Stomach (tissue), 9 donors: ENCODE results near the gene TM9SF2. TPM values are rescaled to one million over a fixed set of nuclear protein-coding genes. Genes with fewer than 3 reads are reported as not detected.

Experiments
- DNase-seq, 2 donors: peaks; one replicate each; pipeline versions ENCODE4 v3.0.0 to v3.0.0-alpha.2; 2013 to 2019
- H3K27ac ChIP-seq, 5 donors: fragments of 200-600 bp in 4 of 5; sonication (generic) in 4 of 5; one replicate each; pipeline ENCODE4 v1.5.1; 2013 to 2019; ENCODE audit warnings: mild to moderate bottlenecking in 1 of 5, moderate library complexity in 1 of 5
- H3K27me3 ChIP-seq, 3 donors: fragments of 200-600 bp; sonication (generic); one replicate each; pipeline ENCODE4 v1.5.1; 2017 to 2019; ENCODE audit warnings: mixed run types in 1 of 3
- H3K36me3 ChIP-seq, 4 donors: fragments of 200-600 bp; sonication (generic); 1 replicate in 3 of 4; 2 replicates in 1 of 4; pipeline ENCODE4 v1.5.1; 2016 to 2019
- H3K4me1 ChIP-seq, 4 donors: fragments of 200-600 bp; sonication (generic); one replicate each; pipeline ENCODE4 v1.5.1; 2016 to 2019
- H3K4me3 ChIP-seq, 4 donors: fragments of 200-600 bp; sonication (generic) in 3 of 4; one replicate each; pipeline ENCODE4 v1.5.1; 2016 to 2019; ENCODE audit warnings: mild to moderate bottlenecking in 1 of 4
- H3K9me3 ChIP-seq, 4 donors: fragments of 200-600 bp; sonication (generic); one replicate each; pipeline ENCODE4 v1.5.1; 2016 to 2019
- EP300 ChIP-seq: sonication (generic); formaldehyde crosslinking; IDR thresholded peaks from one replicate; pipeline ENCODE4 v1.6.1; 2017; ENCODE audit warnings: antibody characterized with exemption
- POLR2A ChIP-seq, 4 donors: fragments of 450-650 bp; IDR thresholded peaks; one replicate each; pipeline ENCODE4 v1.6.1; 2016; ENCODE audit warnings: antibody characterized with exemption in 4 of 4, control low read depth in 2 of 4, mild to moderate bottlenecking in 1 of 4, moderate library complexity in 1 of 4
- POLR2AphosphoS5 ChIP-seq, 3 donors: sonication (generic); formaldehyde crosslinking; IDR thresholded peaks; one replicate each; pipeline ENCODE4 v1.6.1; 2016; ENCODE audit warnings: antibody characterized with exemption in 3 of 3
- WGBS, 5 donors: extraction: QIAGEN DNeasy Blood & Tissue Kit in 3 of 5; methylation state at CpG; one replicate each; pipeline versions ENCODE4 v1.1.5 to v1.1.7; 2013 to 2018; 5-methylcytosine and 5-hydroxymethylcytosine counted together
- intact Hi-C: fragments of 100-400 bp; cut with DNase I; formaldehyde crosslinking; loops from one replicate; pipeline ENCODE4 v1.15.1; 2023; ENCODE audit warnings: low total_unique reads
- polyA plus RNA-seq, 3 donors: library from polyadenylated mRNA; stranded (reverse); fragments of 200-250 nt; gene quantifications; one replicate each; pipeline ENCODE4 v1.2.3, GENCODE V29; 2013
- total RNA-seq, 5 donors: library from RNA; depleted of rRNA; stranded (reverse); fragments of >200 nt; gene quantifications; one replicate each; pipeline versions ENCODE4 v1.1.0 to v1.2.3, GENCODE V29; 2014 to 2016
- TF ChIP-seq, protein P1 (sequence below), 7 experiments: fragments of 450-650 bp in 4 of 7; fragments of 200-600 bp in 3 of 7; sonication (generic) in 3 of 7; IDR thresholded peaks; one replicate each; pipeline ENCODE4 v1.5.1; 2016 to 2019; ENCODE audit warnings: antibody characterized with exemption in 7 of 7, control low read depth in 2 of 7, mild to moderate bottlenecking in 1 of 7
- donor health status: healthy with polysubstance abuse.
- donor health status: Bipolar disorder and iron deficiency.
- donor health status: healthy.

Gene TM9SF2
- total and polyA plus RNA-seq, 8 donors: 18.1 to 268 (median 36.0) TPM

DNA sequence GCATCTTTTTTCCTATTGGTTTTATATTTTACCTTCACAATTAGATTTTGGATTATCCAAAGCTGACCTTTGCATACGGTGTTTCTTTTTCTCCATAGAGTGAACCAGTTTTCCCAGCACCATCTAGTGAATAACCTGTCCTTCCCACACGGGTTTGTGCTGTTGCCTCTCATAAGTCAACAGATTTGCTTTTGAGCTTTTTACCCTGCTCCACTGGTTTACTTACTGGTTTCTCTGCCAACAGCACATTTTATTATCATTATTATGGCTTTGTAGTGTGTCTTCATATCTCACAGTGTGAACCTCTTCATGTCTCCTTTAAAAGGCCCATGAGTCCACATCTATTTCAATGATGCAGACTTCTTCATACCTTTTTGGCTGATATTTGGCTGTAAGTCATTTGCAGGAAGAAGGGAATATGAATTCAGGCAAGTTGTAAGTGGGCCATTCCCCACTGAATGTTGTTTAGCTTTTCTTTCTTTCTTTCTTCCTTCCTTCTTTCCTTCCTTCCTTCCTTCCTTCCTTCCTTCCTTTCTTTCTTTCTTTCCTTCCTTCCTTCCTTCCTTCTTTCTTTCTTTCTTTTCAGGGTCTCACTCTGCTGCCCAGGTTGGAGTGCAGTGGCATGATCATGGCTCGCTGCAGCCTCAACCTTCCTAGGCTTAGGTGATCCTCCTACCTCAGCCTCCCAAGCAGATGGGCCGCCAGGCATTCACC lies 86.8 kb downstream of the TM9SF2 start:
- DNase-seq: no peak
- no peak for TF ChIP-seq POLR2A (IDR thresholded peaks at IDR 0.05)
- TF ChIP-seq, protein P1, sequence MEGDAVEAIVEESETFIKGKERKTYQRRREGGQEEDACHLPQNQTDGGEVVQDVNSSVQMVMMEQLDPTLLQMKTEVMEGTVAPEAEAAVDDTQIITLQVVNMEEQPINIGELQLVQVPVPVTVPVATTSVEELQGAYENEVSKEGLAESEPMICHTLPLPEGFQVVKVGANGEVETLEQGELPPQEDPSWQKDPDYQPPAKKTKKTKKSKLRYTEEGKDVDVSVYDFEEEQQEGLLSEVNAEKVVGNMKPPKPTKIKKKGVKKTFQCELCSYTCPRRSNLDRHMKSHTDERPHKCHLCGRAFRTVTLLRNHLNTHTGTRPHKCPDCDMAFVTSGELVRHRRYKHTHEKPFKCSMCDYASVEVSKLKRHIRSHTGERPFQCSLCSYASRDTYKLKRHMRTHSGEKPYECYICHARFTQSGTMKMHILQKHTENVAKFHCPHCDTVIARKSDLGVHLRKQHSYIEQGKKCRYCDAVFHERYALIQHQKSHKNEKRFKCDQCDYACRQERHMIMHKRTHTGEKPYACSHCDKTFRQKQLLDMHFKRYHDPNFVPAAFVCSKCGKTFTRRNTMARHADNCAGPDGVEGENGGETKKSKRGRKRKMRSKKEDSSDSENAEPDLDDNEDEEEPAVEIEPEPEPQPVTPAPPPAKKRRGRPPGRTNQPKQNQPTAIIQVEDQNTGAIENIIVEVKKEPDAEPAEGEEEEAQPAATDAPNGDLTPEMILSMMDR (IDR thresholded peaks at IDR 0.05): no peak
- no peak for TF ChIP-seq EP300
- TF ChIP-seq POLR2AphosphoS5 (IDR thresholded peaks at IDR 0.05): no peak
- Histone ChIP-seq H3K9me3 (no peaks in the 10 kb centered on the region), H3K4me1 (peaks cover 0 to 5% (median 0%) of the 10 kb centered on the region in 4 donors), H3K36me3 (no peaks in the 10 kb centered on the region), H3K27me3 (no peaks in the 10 kb centered on the region), H3K27ac (no peak overlapping the region), H3K4me3 (no peak overlapping the region)
- 77 to 91% (median 84%) methylated on average over 4 of the region's 4 CpGs for WGBS, 5 donors
- intact Hi-C loops: no loop called here

DNA sequence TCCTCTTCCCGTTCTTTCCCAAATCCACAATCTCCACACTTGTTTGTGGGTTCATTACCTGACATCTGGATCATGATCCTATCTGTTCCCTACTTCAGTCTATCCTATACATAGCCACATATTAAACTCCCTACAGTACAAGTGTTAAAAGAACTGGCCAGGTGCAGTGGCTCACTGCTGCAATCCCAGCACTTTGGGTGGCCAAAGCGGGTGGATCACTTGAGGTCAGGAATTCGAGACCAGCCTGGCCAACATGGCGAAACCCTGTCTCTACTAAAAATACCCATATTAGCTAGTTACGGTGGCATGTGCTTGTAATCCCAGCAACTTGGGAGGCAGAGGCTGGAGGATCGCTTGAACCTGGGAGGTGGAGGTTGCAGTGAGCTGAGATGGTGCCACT lies 88.3 kb downstream of the TM9SF2 start:
- TF ChIP-seq POLR2AphosphoS5 (IDR thresholded peaks at IDR 0.05) (no peak), POLR2A (IDR thresholded peaks at IDR 0.05) (no peak), EP300 (no peak)
- TF ChIP-seq, protein P1 (IDR thresholded peaks at IDR 0.05): no peak

DNA sequence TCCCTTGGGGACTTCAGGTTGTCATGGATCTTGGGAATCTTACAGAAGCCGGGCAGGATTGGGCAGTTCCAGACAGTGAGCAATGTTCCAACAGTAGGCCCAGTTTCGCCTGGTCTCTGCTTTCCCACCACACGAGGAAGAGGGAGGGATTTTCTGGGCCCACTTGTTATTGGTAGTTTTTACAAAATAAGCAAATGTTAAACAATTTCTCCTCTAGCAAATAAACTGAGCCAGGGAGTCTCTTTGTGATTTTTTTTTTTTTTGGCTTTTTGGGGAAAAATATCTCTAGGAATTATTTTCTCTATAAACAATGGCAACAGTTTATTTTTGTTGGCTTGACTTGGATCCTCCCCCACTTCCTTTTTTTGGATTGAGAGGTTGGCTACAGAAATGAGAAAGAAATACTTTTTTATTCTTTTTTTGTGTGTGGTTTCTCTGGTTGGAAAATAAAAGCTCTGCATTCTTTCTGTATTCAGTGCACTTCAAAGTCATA lies 89.3 kb downstream of the TM9SF2 start:
- intact Hi-C loops: no loop called here
- no peaks in the 10 kb centered on the region for H3K9me3 ChIP-seq
- peaks cover 0 to 5% (median 0%) of the 10 kb centered on the region in 4 donors for H3K4me1 ChIP-seq
- no peak overlapping the region for H3K4me3 ChIP-seq
- no peaks in the 10 kb centered on the region for H3K36me3 ChIP-seq
- 51 to 72% (median 67%) methylated on average over 3 of the region's 3 CpGs for WGBS, 5 donors
- peak in 1 of 2 donors; percentile 28 for DNase-seq
- H3K27me3 ChIP-seq: no peaks in the 10 kb centered on the region
- no peak overlapping the region for H3K27ac ChIP-seq
- TF ChIP-seq POLR2A (IDR thresholded peaks at IDR 0.05) (no peak), POLR2AphosphoS5 (IDR thresholded peaks at IDR 0.05) (no peak), EP300 (no peak)
- TF ChIP-seq, protein P1 (IDR thresholded peaks at IDR 0.05): no peak

More for the DNA sequence above, 88.3 kb downstream of the TM9SF2 start:
- Histone ChIP-seq H3K4me1 (peaks cover 0 to 5% (median 0%) of the 10 kb centered on the region in 4 donors), H3K36me3 (no peaks in the 10 kb centered on the region), H3K4me3 (no peak overlapping the region), H3K27me3 (no peaks in the 10 kb centered on the region), H3K9me3 (no peaks in the 10 kb centered on the region), H3K27ac (no peak overlapping the region)
- WGBS, 5 donors: 93 to 97% (median 94%) methylated on average over 5 to 6 of the region's 6 CpGs
- DNase-seq: no peak
- intact Hi-C loops: no loop called here

DNA sequence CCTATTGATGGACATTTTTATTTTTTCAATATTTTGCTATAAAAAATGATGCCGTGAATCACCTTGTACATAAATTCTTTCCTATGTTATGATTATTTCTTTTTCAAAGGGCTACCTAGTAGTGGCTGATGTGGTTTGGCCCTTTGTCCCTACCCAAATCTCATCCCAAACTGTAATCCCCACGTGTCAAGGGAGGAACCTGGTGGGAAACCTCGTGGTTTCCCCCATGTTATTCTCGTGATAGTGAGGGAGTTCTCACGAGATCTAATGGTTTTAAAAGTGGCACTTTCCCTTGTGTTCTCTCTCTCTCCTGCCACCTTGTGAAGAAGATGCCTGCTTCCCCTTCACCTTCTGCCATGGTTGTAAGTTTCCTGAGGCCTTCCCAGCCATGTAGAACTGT lies 94.9 kb downstream of the TM9SF2 start:
- Histone ChIP-seq H3K4me1 (no peaks in the 10 kb centered on the region), H3K4me3 (no peak overlapping the region), H3K27ac (no peak overlapping the region), H3K36me3 (no peaks in the 10 kb centered on the region), H3K9me3 (no peaks in the 10 kb centered on the region), H3K27me3 (no peaks in the 10 kb centered on the region)
- intact Hi-C loops: no loop called here
- WGBS, 5 donors: 76 to 85% (median 83%) methylated on average over 5 of the region's 5 CpGs
- no peak for DNase-seq
- TF ChIP-seq, protein P1 (IDR thresholded peaks at IDR 0.05): no peak
- no peak for TF ChIP-seq POLR2AphosphoS5 (IDR thresholded peaks at IDR 0.05)
- TF ChIP-seq EP300: no peak
- no peak for TF ChIP-seq POLR2A (IDR thresholded peaks at IDR 0.05)
